Right lung (tissue), 5 donors: ENCODE measurements around the gene SLC35G2. TPM values are rescaled to one million over a fixed set of nuclear protein-coding genes. Genes with fewer than 3 reads are reported as not detected.
"Not testable (repeated sequence)": the region's sequence is repeated elsewhere in the genome, so short reads cannot be mapped to it uniquely, and the experiment has no call there.

ENCODE experiments used
- DNase-seq, 2 donors: peaks; one replicate each; pipeline ENCODE4 v3.0.0-alpha.2; 2013
- polyA plus RNA-seq, 5 donors: library from polyadenylated mRNA; unstranded; fragments of 120-200 nt; gene quantifications; one replicate each; pipeline versions ENCODE4 v1.2.1 to v1.2.3, GENCODE V29; 2013; ENCODE audit warnings: inconsistent platforms in 1 of 5, low replicate concordance in 1 of 5; ENCODE audit not compliant: insufficient read length in 5 of 5, insufficient read depth in 1 of 5

SLC35G2 gene
- polyA plus RNA-seq, 5 donors: 4.3 to 5.1 (median 5.0) TPM

DNA sequence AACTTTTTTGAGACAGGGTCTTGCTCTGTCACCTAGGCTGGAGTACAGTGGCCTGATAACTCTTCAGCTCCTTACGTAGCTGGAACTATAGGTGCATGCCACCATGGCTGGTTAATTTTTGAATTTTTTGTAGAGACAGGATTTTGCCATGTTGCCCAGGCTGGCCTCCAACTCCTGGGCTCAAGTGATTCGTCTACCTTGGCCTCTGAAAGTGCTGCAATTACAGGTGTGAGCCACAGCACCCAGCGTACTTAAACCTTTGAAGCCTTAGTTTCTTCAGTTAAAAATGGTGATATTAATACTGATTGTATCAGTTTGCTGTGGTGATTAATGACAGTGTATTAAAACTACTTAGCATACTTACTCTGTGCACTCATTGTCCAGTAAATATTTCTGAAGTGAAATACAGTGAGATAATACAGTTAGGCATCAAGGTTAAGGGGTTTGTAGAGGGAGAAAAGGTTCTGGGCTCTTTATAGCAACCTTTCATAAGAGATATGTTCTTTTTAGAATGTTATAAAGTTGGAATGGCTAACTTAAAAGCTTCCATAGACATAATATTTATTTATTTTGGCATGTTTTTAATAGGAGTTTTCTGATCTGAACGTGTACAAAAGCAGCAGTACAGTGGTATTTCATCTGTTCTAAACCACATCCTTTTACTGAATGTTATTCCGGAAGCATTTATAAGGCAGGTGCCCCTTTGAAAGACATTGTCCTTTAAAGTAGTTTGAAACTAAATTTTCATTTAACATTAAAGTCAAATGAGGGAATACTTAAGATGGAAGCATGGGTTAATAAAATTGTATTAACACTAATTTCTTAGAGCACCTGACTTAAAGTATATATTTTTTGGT, 66.7 kb downstream of the SLC35G2 start:
- DNase-seq: no peak

DNA sequence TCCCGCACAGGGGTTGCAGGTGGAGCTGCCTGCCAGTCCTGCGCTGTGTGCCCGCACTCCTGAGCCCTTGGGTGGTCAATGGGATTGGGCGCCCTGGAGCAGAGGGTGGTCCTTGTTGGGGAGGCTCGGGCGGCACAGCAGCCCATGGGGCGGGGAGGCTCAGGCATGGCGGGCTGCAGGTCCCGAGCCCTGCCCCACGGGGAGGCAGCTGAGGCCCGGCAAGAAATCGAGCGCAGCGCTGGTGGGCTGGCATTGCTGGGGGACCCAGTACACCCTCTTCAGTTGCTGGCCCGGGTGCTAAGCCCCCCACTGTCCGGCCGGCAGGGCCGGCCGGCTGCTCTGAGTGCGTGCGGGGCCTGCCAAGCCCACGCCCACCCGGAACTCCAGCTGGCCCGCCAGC, 71.0 kb downstream of the SLC35G2 start:
- no peak for DNase-seq

DNA sequence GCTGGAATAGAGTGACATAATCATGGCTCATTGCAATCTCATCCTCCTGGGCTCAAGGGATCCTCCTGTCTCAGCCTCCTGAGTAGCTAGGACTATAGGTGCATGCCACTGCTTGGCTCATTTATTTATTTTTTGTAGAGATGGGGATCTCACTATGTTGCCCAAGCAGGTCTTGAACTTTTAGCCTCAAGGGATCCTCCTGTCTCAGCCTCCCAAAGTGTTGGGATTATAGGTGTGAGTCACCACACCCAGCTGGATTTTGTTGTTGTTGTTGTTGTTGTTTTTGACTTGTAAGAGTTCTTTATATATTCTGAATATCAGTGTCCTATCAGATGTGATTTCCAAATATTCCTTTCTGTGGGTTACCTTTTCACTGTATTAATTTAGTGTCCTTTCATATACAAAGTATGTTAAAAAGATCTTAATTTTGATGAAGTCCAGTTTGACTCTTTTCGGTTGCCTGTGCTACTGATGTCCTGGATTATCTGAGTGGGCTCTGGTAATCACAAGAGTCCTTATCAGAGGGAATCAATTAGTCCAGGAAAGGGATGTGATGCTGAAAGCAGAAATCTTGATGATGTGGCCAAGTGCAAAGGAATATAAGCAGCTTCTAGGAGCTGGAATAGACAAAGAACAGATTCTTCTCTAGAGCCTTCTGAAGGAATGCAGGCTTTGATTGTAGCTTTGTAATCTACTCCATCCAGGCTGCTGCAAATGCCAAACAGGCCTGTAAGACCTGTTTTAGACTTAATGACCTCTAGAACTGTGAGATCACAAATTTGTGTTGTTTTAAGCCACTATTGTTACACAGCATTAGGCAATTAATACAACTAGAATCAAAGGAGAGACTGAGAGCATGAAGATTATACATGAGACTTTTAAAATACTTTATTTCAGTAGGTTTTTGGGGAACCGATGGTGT, 73.3 kb downstream of the SLC35G2 start:
- DNase-seq: no peak

DNA sequence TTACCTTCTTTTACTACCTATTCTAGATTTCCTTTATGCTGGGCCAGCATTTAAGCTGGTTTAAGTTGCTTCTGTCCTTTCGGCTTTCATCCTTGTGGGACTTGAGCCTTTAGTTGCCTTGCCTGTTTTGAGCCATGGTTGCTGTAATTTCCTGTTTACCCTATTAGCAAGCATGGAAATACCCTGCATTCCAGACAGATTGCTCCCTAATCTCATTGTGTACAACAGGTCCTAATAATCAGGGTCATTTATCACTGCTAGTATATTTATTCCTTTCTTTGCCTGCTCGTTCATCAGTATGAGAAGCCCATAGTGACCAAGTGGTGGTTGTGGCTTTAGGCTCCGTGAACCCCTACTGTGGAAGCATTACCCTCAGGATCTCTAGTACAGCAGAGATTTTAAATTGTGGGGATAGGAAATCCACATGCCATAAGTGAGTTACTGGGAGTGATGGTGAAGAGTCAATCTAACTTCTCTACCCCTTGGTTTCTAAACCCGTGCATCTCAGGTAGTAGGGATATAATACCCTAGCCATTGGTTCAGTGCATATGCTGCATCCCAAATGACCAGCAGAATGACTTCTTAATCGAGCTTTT, 75.0 kb downstream of the SLC35G2 start:
- DNase-seq: no peak

DNA sequence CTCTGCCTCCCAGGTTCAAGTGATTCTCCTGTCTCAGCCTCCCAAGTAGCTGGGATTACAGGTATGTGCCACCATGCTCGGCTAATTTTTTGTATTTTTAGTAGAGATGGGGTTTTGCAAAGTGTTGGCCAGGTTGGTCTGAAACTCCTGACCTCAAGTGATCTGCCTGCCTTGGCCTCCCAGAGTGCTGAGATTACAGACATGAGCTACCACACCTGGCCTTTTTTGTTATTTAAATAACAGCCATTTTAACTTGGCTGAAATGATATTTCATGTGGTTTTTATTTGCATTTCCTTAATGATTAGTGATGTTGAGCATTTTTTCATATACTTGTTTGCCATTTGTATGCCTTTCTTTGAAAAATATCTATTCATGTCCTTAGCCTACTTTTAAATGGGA, 78.2 kb downstream of the SLC35G2 start:
- not testable (repeated sequence) for DNase-seq

DNA sequence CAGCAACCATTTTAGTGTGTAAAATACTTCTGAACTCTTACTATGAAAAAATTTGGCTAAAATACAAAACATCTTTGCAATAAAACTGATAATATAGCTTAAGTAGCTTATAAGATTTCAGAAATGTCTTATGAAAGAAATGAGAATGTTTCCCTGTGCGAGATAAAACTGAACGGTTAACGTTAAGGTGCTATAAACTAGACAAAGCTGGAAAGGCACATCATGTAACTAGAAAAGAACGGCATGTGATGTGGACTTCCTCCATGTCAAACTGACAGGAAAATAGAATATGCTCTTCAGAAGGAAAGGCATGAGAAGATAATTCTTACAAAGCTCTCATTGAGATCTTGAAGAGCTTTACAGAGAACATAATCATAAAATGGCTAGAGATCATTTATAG, 79.6 kb downstream of the SLC35G2 start:
- DNase-seq: no peak

DNA sequence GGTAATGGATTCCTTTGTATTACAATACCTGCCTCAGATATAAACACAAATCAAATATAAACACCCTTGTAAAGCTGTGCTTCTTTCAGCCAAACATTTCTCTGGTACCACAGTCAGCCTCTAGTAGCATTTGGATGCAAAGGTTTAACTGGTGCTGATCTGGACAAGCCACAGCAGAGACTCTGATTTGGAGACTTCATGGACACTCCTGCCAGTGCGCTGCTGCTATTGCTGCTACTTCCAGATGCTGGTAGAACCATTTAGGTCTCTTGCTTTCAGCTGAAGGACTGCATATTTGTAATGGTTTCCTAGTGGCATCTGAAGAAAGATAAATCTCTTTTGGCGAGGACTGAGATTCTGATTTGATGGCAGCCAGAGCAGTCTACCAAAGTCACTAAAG, 80.0 kb downstream of the SLC35G2 start:
- DNase-seq: no peak

DNA sequence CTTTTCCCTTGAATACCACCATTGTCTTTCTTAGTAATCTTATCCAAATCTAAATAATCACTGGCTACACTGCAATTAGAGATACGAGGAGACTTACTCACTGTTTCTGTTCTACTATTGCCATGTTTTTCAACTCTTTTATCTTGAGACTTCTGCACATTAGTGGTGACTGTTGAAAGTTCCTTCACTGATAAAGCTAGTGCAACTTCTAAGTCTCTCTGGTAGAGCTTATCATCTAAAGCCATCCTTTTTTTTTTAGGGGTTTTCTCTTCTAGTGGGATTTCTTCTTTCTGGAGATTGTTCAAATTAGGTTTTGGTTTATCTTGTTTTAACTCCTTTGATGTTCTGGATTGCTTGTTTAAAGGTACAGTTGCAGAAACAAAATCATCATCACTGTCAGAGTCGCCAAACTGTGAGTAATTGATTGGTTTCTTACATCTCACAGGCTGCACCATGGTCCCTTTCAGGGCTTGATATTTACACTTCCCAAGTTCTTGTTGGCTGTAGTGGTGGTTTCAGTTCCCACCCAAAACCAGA, 80.8 kb downstream of the SLC35G2 start:
- no peak for DNase-seq

DNA sequence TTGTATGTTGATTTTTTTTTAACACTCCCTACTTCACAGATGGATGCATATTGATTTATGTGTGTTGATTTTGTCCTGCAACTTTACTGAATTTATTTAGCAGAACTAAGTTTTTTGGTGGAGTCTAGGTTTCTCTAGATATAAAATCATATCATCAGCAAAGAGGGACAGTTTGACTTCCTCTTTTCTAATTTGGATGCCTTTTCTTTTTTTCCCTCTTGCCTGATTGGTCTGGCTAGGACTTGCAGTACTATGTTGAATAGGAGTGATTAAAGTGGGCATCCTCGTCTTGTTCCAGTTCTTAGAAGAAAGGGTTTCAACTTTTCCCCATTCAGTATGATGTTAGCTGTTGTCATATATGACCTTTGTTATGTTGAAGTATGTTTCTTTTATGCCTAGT, 81.8 kb downstream of the SLC35G2 start:
- not testable (repeated sequence) for DNase-seq

DNA sequence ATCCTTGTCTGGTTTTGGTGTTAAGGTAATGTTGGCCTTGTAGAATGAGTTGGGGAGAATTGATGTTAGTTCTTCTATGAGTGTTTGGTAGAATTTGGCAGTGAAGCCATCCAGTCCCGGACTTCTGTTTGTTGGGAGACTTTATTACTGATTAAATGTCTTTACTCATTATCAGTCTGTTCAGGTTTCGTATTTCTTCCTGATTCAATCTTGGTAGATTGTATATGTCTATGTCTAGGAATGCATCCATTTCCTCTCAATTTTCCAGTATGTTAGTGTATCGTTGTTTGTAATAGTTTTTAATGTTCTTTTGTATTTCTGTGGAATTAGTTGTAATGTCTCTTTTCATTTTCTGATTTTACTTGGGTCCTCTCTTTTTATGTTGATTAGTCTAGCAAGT, 82.5 kb downstream of the SLC35G2 start:
- no peak for DNase-seq

DNA sequence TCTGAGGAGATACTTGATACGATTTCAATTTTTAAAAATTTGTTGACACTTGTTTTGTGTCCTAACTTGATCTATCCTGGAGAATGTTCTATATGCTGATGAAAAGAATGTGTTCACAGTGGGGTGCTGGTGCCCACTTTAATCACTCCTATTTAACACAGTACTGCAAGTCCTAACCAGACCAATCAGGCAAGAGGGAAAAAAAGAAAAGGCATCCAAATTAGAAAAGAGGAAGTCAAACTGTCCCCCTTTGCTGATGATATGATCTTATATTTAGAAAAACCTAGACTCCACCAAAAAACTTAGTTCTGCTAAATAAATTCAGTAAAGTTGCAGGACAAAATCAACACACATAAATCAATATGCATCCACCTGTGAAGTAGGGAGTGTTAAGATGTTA, 83.6 kb downstream of the SLC35G2 start:
- not testable (repeated sequence) for DNase-seq

DNA sequence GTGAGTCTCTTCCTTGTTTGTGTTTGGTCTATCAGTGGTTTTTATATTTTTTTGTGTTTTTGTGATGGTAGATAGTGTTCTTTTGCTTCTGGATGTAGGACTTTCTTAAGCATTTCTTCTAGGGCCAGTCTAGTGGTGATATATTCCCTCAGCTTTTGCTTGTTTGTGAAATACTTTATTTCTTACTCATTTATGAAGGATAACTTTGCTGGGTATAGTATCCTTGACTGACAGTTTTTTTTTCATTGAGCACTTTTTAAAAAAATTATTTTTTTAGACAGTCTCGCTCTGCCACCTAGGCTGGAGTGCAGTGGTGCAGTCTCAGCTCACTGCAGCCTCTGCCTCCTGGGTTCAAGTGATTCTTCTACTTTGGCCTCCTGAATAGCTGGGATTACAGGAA, 85.0 kb downstream of the SLC35G2 start:
- no peak for DNase-seq

DNA sequence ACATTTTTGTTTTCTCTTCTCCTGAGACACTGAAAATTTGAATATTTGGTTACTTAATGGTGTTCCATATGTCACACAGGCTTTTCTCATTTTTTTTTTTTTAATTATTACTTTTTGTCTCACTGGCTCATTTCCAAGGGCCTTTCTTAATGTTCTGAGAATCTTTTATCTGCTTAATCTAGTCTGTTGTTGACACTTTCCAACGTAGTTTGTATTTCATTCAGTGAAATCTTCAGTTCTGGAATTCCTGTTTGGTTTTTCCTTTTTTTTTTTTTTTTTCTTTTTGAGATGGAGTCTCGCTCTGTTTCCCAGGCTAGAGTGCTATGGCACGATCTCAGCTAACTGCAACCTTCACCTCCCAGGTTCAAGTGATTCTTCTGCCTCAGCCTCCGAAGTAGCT, 85.8 kb downstream of the SLC35G2 start:
- no peak for DNase-seq

Other genes with a start within 250 kb of the SLC35G2 start
- gene STAG1, start 66.7 kb upstream of the SLC35G2 start, polyA plus RNA-seq: 10 to 100 TPM; 32.3 to 51.0 (median 47.9) TPM
- 10 to 100 TPM; 39.6 to 63.1 (median 47.8) TPM for gene NCK1, start 43.1 kb downstream of the SLC35G2 start, polyA plus RNA-seq
- 1 to 10 TPM in 2 of 5 donors, under 1 TPM in 3; 0.52 to 1.0 (median 0.90) TPM for gene IL20RB, start 138.9 kb downstream of the SLC35G2 start, polyA plus RNA-seq